ES-I3 (cell line): ENCODE results near the gene EIF2AK3.
"Not testable (repeated sequence)": the region's sequence is repeated elsewhere in the genome, so short reads cannot be mapped to it uniquely, and the experiment has no call there.

Experiments
- H3K36me3 ChIP-seq: 2 replicates; pipeline ENCODE4 v1.6.1; 2013; ENCODE audit warnings: mild to moderate bottlenecking, low read length, control low read depth, moderate library complexity; ENCODE audit not compliant: insufficient read depth
- H3K4me1 ChIP-seq: 2 replicates; pipeline ENCODE4 v1.6.1; 2013; ENCODE audit warnings: mild to moderate bottlenecking, control low read depth, low read length; ENCODE audit not compliant: insufficient read depth
- H3K9ac ChIP-seq: 2 replicates; pipeline ENCODE4 v1.6.1; 2013; ENCODE audit warnings: low read depth, mild to moderate bottlenecking, low read length, moderate library complexity
- H3K9me3 ChIP-seq: 2 replicates; pipeline ENCODE4 v1.6.1; 2013; ENCODE audit warnings: mild to moderate bottlenecking, low read length, moderate library complexity; ENCODE audit not compliant: control insufficient read depth, insufficient read depth

The EIF2AK3 gene

DNA sequence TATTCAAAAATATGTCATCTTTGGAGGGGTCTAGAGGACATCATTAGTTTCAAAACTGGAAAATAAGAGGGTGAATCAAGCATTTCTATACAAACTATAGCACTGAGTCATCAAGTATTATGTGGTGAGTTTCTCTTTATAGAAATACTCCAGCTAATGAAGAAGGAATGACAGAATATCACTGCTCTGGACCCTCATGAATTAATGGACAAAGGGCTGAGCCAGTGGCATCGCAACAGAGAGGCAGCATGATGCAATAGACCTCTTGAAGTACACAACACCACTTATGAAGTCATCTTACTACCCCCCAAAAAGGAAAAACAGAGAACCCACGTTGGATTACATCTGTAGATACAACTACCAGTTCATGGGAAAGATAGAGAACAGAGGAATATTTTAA is 27.4 kb upstream of the EIF2AK3 start:
- peaks cover 23% of the 10 kb centered on the region for H3K4me1 ChIP-seq
- no peaks in the 10 kb centered on the region for H3K9me3 ChIP-seq

DNA sequence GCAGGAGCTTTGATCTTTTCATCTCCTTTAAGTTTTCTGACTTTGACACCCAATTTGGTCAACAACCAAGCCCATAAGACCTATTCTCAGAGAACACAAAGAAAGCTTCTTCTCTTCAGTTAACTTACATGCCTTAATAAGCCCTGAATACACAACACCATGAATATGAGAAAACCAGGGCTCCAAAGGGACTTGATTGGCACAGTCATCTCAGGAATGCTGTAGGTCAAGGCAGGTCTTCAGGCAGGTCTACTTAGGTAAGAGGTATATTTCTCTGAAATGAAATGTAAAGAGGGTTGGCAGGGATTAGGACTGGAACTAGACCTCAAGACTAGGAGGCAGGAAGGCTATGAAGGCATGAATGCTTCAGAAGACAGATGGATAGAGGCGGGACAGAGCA is 24.4 kb upstream of the EIF2AK3 start:
- Histone ChIP-seq H3K9me3 (no peaks in the 10 kb centered on the region), H3K4me1 (peaks cover 2% of the 10 kb centered on the region; the same call in 1 of the 2 replicates), H3K9ac (no peak overlapping the region), H3K36me3 (no peaks in the 10 kb centered on the region)

More for the DNA sequence above, 27.4 kb upstream of the EIF2AK3 start:
- H3K36me3 ChIP-seq: 0 out of 2 replicates have a peak, but pooled peaks cover 4% of the 10 kb centered on the region
- H3K9ac ChIP-seq: no peak overlapping the region

DNA sequence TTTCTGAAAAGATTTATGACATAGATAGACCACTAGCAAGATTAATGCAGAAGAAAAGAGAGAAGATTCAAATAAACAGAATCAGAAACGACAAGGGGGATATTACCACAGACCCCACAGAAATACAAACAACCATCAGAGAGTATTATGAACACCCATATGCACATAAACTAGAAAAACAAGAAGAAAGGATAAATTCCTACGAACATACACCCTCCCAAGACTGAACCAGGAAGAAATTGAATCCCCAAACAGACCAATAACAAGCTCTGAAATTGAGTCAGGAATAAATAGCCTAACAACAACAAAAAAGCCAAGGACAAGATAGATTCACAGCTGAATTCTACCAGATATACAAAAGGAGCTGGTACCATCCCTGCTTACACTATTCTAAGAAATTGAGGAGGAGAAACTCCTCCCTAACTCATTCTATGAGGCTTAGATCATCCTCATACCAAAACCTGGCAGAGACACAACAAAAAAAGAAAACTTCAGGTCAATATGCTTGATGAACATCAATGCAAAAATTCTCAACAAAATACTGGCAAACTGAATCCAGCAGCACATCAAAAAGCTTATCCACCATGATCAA is 18.1 kb upstream of the EIF2AK3 start:
- H3K36me3 ChIP-seq, H3K4me1 ChIP-seq, H3K9ac ChIP-seq, H3K9me3 ChIP-seq: not testable (repeated sequence)

DNA sequence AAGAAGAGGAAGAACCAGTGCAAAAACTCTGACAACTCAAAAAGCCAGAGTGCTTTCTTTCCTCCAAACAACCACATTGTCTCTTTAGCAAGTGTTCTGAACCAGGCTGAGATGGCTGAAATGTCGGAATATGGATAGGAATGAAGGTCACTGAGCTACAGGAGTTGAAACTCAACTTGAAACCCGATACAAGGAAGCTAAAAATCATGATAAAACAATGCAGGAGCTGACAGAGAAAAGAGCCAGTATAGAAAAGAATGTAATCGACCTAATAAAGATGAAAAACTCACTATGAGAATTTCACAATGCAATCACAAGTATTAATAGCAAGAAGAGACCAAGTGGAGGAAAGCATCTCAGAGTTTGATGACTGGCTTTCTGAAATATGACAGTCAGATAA is 15.0 kb upstream of the EIF2AK3 start:
- Histone ChIP-seq H3K4me1 (peaks cover 6% of the 10 kb centered on the region; the same call in 1 of the 2 replicates), H3K9ac (no peak overlapping the region), H3K36me3 (no peaks in the 10 kb centered on the region), H3K9me3 (peaks cover 4% of the 10 kb centered on the region; the same call in 1 of the 2 replicates)

DNA sequence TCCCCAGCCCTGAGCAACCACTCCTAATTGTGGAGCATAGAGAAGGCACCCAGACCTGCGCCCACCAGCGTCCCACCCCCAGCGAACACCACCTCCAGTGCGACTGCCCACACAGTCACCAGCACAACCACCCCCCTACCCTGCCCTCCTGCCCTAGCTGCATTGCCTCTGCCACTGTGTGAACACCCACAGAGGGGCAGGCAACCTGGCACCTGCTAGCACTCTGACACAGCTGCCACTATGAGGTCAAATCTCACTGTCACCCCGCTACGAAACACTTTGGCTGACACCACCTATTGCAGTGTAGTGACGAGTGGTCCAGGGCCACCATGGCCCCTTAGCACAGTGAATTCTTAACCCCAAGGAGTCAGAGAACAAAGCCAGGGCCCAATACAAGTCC is 14.1 kb upstream of the EIF2AK3 start:
- peaks cover 4% of the 10 kb centered on the region; the same call in 1 of the 2 replicates for H3K9me3 ChIP-seq
- H3K36me3 ChIP-seq: no peaks in the 10 kb centered on the region
- peaks cover 6% of the 10 kb centered on the region; the same call in 1 of the 2 replicates for H3K4me1 ChIP-seq
- no peak overlapping the region for H3K9ac ChIP-seq

DNA sequence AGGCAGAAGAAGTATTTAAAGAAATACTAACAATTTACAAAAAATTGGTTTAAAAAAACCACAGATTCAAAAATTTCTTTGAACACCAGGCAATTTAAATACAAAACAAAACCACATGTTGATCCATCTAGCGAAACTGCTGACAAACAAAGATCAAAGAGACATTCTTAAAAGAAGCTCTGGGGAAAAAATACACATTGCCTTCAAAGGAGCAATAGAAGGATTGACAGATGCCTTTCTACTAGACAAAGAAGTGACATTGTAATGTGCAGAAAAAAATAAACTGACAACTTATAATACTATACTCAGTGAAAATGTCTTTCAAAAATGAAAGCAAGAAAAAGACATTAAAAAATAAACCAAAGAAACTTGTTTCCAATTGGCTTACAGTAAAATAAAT is 12.6 kb upstream of the EIF2AK3 start:
- H3K36me3 ChIP-seq: no peaks in the 10 kb centered on the region
- no peak overlapping the region for H3K9ac ChIP-seq
- H3K9me3 ChIP-seq: no peaks in the 10 kb centered on the region; the same call in 1 of the 2 replicates
- H3K4me1 ChIP-seq: peaks cover 6% of the 10 kb centered on the region; the same call in 1 of the 2 replicates

DNA sequence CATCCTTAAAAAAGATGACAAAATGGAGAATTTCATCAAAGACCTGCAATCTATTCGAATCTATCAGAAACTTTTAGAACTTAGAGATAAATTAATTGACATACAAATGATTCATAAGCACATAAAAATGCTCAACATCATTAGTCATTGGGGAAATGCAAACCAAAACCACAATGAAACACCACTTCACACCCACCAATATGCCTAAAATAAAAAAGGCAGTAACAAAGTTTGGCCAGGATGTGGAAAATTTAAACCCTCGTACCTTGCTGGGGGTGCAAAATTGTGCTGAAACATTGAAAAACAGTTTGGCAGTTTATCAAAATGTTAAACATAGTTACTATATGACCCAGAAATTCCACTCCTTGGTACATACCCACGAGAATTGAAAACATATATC is 11.5 kb upstream of the EIF2AK3 start:
- H3K4me1 ChIP-seq: peaks cover 6% of the 10 kb centered on the region; the same call in 1 of the 2 replicates
- no peaks in the 10 kb centered on the region for H3K9me3 ChIP-seq
- no peaks in the 10 kb centered on the region for H3K36me3 ChIP-seq
- H3K9ac ChIP-seq: no peak overlapping the region

DNA sequence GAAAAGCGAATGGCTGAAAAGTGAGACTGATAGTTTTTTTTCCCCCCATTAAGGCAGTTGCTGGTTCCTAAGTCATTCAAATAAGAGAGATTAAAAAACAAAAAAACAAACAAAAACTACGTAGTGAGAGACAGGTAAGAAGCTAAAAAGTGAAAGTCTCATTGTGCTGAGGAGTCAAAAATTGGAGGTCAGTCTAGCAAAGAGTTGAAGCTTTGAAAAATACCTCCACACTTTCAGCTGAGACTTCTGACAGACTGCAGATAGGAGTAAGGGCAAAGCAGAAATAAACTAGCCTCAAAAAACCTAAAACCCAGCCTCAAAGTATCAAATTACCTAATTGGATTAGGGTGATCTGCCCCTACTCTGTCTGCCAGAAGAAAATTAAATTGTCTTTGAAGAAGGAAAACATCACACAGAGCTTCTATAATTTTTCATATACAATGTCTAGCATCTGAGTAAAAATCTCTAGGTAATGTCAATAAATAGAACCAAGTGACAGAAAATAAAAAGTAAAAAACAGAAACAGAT is 10.9 kb upstream of the EIF2AK3 start:
- Histone ChIP-seq H3K9ac (no peak overlapping the region), H3K9me3 (no peaks in the 10 kb centered on the region), H3K36me3 (no peaks in the 10 kb centered on the region), H3K4me1 (peaks cover 6% of the 10 kb centered on the region; the same call in 1 of the 2 replicates)

DNA sequence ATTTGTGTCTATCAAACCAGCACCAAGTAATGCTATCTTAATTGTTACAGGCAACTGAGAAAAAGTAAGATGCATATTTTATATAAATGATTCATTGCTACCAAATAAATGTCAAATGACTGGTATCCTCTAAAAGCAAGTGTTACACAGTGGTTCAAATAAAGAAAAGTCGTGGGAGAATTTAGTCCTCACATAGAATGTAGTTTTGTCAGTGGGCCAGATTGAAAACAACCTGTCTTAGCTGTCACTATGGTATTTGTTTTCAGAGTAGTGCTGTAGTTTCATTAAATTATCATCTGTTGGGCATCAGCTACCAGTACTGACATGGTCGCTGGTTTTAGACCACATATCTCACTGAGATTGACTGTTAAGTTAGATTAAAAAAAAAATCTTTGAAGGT is 10.2 kb upstream of the EIF2AK3 start:
- Histone ChIP-seq H3K36me3 (no peaks in the 10 kb centered on the region), H3K9ac (no peak overlapping the region), H3K9me3 (no peaks in the 10 kb centered on the region), H3K4me1 (peaks cover 6% of the 10 kb centered on the region; the same call in 1 of the 2 replicates)

DNA sequence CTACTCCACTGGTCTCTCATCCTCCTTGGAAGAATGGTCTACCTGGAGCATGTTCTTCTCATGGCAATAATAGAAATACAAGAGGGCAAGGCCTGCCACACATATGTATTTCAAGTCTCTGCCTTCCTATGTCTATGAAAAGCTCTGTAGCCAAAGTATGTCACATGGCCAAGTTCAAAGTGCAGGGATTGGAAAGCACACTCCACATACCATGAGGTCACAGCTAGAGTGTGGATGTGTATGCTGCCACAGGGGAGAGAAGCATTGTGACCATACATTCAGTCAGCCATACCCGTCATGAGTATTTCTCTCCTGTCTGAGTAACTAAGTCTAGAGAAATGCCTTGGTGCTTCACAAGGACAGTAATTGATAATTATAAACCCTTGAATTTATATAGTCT is 8.8 kb upstream of the EIF2AK3 start:
- Histone ChIP-seq H3K9ac (no peak overlapping the region), H3K36me3 (no peaks in the 10 kb centered on the region), H3K9me3 (no peaks in the 10 kb centered on the region), H3K4me1 (peaks cover 20% of the 10 kb centered on the region)

DNA sequence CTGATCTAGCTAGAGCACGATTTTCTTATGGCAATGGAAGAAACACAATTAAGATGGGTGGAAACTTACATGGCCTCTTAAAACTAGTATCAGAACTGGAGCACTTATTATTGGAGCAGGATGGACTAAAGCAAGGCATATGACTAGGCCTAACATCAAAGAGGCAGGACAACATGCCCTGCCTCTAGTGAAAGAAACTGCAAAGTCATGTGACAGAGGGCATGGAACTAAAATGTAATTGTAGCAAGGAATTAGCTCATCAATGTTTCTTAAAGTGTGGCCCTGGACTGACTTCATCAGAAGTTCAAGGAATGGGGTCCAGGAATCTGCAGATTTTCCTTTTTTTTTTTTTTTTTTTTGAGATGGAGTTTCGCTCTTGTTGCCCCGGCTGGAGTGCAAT is 5.3 kb upstream of the EIF2AK3 start:
- Histone ChIP-seq H3K36me3 (no peaks in the 10 kb centered on the region), H3K9me3 (no peaks in the 10 kb centered on the region), H3K9ac (no peak overlapping the region), H3K4me1 (peaks cover 34% of the 10 kb centered on the region)

DNA sequence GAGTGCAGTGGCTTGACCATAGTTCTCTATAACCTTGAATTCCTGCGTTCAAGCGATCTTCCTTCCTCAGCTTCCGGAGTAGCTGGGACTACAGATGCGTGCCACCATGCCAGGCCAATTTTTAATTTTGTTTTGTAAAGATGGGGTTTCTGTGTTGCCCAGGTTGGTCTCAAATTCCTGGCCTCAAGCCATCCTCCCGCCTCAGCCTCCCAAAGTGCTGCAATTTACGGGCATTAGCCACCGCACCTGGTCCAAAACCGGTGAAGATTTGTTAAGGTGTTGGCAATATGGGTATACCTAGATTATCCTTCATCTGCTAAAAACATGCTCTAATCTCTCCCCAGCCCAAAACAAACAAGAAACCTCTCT is 1.3 kb upstream of the EIF2AK3 start:
- H3K4me1 ChIP-seq: peaks cover 42% of the 10 kb centered on the region

DNA sequence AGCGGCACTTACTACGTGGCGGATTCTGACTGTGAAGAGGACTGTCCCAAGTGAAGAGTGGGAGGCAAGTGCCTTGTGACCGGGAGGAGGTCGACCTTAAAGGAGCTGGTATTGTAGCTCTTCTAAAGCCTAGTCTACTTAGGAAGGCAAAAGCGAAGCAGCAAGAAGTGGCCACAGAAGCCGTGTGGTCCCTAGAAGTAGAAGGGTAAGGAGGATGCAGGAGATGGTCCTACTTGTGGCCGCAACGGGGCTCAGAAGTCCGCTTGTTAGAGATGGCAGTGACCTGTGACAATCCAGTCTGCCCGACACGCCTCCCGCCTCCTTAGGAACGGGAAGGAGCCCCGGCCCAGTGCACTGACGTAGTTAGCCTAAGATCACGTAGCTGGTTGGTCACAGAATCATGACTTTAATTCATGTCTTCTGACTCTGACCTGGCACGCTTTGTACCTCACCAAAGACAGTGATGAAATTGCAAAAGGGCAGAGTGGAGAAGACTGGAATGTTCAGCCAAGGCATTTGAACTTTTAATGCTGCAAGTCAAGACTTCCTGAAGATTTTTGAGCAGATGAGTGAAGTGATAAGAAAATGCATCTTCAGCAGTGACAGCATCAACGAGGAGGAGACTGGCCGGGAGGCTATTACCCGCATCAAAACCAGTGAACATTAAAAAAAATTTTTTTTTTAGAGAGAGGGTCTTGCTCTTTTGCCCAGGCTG is 749 bp upstream of the EIF2AK3 start:
- H3K4me1 ChIP-seq: peaks cover 47% of the 10 kb centered on the region
- H3K9ac ChIP-seq: peak overlapping the region; percentile 80
- H3K9me3 ChIP-seq: no peaks in the 10 kb centered on the region
- H3K36me3 ChIP-seq: no peaks in the 10 kb centered on the region

More for the DNA sequence above, 1.3 kb upstream of the EIF2AK3 start:
- H3K9me3 ChIP-seq: no peaks in the 10 kb centered on the region
- no peaks in the 10 kb centered on the region for H3K36me3 ChIP-seq
- H3K9ac ChIP-seq: peak overlapping the region; percentile 80; the same call in 1 of the 2 replicates

DNA sequence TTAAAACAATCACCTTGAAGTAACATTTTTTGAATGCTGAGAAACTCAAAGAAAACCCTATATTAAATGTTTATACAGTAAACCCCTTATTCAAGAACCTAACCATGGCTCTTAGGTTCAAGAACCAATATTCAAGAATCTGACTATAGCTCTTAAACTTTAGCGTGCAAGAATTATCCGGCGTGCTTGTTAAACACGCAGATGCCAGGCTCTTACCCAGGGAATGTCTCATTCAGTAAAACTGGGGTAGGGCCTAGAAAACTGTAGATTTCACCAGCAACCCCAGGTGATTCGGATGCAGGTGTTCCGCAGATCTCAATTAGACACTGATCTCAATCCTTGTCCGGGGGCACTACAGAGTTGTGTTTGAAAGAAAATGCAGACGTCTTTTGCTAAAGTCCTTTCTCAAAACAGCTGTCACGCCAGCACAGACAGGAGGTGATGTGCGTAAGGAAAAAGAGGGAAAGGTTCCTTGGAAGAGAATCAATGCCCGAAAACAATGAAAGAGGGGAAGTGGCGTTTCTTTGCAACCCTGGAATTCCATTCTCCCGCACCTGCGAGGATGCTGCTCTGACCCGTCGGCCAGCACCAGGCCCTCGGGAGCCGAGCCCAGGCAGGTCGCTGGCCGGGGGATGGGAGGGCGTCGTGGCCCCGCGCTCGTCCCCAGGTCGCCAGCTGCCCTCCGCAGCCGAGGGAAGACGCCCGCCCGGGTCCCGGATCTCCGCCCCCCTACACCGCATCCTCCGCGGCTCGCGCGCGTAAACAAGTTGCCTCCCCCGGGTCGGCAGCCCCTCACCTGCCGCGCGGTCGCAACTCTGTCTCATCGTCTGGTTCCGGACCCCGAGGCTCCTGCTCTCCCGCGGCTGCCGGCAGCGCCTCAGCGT is 851 bp downstream of the EIF2AK3 start:
- Histone ChIP-seq H3K9ac (peak overlapping the region; percentile 82), H3K4me1 (peaks cover 39% of the 10 kb centered on the region), H3K36me3 (no peaks in the 10 kb centered on the region; the same call in 1 of the 2 replicates), H3K9me3 (no peaks in the 10 kb centered on the region)
